Retinal pigment epithelial cell (primary cell): ENCODE measurements around the gene NENF.
"Not testable (repeated sequence)": the region's sequence is repeated elsewhere in the genome, so short reads cannot be mapped to it uniquely, and the experiment has no call there.

Experiments used
- DNase-seq: peaks from one replicate; pipeline ENCODE4 v3.0.0-alpha.2; 2010; ENCODE audit warnings: low read depth
- H3K4me3 ChIP-seq: 2 replicates; pipeline ENCODE4 v1.5.1; 2011; ENCODE audit warnings: mild to moderate bottlenecking, low read length, control low read depth, moderate library complexity
- TF ChIP-seq, protein P1 (sequence below): conservative IDR thresholded peaks from 2 replicates; pipeline ENCODE4 v1.5.1; 2011; ENCODE audit warnings: low read depth, low read length, control low read depth, inconsistent platforms

Gene NENF

DNA sequence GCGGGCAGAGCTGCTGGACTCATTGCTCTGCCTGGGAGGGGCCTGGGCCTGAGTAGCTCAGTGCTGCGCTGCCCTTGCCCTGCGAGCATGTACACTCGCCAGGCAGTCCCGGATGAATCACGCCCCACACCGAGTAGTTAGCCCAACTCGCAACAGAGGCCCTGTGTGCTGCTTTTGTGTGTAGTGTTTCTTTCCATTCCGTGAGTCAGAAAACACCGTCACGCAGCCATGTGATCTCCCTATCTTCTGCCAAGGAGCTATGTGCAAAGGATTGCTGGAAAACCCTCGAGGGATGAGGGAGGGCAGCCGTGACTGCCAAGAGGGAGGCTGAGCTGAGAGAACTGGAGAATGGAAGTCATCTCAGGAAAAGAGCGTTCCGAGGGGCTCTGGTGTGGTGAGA, 37.3 kb downstream of the NENF start:
- no peak overlapping the region for H3K4me3 ChIP-seq
- DNase-seq, result peak; percentile 95
- TF ChIP-seq, protein P1, sequence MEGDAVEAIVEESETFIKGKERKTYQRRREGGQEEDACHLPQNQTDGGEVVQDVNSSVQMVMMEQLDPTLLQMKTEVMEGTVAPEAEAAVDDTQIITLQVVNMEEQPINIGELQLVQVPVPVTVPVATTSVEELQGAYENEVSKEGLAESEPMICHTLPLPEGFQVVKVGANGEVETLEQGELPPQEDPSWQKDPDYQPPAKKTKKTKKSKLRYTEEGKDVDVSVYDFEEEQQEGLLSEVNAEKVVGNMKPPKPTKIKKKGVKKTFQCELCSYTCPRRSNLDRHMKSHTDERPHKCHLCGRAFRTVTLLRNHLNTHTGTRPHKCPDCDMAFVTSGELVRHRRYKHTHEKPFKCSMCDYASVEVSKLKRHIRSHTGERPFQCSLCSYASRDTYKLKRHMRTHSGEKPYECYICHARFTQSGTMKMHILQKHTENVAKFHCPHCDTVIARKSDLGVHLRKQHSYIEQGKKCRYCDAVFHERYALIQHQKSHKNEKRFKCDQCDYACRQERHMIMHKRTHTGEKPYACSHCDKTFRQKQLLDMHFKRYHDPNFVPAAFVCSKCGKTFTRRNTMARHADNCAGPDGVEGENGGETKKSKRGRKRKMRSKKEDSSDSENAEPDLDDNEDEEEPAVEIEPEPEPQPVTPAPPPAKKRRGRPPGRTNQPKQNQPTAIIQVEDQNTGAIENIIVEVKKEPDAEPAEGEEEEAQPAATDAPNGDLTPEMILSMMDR, result no peak

DNA sequence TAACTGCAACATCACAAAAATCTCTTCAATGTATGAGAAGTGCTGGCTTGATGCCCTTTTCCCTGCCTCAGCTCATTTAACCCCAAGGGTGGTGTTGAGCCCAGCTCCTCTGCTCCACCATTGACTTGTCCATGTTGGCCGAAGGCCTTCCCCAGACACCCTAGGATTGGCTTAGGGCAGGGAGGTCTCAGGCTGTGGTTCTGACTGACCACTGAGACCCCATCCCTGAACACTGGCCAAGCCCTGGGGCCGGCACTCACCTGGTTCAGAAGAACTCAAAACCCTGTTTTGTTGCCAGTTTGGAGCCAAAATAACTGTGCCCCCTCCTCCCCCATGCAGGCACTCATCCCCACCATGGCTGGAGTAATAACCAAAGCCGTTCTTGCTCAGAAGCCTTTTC, 38.6 kb downstream of the NENF start:
- TF ChIP-seq, protein P1, result no peak
- no peak for DNase-seq
- H3K4me3 ChIP-seq, result no peak overlapping the region

DNA sequence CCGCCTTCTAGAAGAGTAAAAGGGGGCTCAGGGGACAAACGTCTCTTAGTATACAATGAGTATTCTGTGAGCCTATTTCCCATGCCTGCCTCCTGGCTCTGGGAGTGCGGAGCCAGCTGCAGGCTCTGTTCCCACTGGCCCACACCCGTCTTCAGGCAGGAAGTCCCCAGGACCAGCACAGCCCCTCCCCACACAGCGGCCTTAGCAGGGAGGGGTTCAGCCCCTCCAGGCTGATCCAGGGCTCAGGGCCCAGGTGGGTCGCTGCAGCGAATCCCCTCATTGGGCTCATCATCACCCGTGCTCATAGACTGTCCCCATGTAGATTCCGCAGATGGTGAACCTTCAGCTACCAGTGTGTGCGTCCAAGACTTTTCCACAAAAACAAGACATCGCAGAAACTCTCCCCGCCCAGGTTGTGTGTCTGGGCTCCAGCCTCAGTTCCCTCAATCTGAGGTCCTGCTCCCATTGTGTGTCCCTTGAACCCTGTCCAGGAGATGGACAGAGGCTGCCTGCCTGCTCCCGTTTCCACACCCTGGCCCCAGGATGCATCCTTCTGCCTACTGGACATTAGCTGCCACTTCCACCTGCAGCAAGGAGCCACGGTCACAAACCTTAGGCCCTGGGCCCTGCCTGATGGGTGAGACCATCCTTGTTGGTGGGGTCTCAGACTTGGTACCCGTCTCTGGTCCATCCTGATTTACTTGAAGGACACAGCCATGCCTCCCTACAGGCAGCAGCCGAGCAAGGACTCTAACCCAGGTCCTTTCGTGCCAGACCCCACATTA, 39.4 kb downstream of the NENF start:
- no peak overlapping the region for H3K4me3 ChIP-seq
- TF ChIP-seq, protein P1, result no peak
- no peak for DNase-seq

DNA sequence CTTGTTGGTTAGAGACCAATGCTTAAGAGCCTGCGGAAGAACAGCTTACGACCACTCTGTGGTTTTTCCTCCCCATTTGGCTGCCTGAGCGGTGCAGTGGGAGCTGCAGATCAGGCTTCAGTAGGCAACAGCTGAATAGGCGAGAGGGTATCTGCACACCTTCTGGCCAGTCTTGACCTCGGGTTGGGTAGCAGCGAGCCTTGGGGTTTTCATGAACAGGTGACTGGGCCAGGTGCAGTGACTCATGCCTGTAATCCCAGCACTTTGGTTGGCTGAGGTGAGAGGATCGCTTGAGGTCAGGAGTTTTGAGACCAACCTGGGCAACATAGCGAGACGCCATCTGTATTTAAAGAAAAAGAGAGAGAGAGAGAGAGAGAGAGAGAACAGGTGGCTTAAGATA, 41.0 kb downstream of the NENF start:
- DNase-seq, result no peak
- no peak overlapping the region for H3K4me3 ChIP-seq
- TF ChIP-seq, protein P1, result no peak

DNA sequence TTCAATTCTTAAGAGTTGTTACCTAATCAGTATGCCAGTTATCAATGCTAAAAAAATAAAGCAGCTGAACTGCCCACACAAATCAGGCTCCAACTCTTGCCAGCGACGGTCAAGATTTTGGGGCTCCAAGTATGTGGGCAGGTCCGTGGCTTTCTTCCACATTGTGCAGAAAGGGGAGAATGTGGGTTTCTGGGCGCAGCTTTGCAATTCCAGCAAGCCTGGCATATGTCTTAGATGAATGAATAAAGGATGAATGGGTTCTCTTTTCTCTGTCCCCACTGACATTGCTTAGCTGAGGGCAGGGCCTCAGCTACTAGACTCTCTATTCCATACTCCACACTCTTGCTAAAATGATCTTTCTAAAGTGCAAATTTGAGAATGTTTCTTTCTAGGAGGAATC, 42.4 kb downstream of the NENF start:
- DNase-seq, result no peak
- TF ChIP-seq, protein P1, result no peak
- H3K4me3 ChIP-seq, result no peak overlapping the region

DNA sequence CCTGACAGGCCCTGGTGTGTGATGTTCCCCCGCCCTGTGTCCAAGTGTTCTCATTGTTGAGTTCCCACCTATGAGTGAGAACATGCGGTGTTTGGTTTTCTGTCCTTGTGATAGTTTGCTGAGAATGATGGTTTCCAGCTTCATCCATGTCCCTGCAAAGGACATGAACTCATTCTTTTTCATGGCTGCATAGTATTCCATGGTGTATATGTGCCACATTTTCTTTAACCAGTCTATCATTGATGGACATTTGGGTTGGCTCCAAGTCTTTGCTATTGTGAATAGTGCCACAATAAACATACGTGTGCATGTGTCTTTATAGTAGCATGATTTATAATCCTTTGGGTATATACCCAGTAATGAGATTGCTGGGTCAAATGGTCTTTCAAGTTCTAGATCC, 43.1 kb downstream of the NENF start:
- H3K4me3 ChIP-seq, result not testable (repeated sequence)

DNA sequence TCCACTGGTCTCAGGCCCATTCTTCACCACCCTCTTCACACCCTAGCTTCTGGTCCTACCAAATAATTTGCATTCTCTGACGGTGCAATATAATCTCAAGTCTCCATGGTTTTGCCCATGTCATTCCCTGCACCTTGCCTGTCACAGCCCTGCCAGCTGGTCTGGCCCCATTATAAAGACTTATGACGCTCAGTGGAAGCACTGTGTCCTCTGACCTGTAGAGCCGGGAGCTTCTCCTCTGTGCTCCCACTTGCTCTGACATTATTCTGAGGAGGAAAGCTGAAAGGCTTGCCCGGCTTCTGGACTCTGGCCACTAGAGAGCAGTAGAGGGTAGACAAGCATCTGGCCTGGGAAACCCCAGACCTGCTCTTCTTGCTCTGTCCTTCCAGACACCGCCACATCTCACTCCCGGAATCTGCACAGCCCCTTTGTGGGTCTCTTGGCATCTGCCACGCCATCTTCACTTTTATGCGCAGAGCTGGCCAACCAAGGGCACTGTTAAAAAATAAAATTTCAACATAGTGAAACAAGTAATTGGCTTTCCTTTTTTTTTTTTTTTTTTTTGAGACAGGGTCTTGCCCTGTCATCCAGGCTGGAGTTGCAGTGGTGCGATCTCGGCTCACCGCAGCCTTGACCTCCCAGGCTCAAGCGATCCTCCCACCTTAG, 44.4 kb downstream of the NENF start:
- TF ChIP-seq, protein P1, result peak; percentile 98
- H3K4me3 ChIP-seq, result no peak overlapping the region
- no peak for DNase-seq

More for the DNA sequence above, 43.1 kb downstream of the NENF start:
- DNase-seq, result not testable (repeated sequence)
